C1 segment of cervical spinal cord (tissue), 14 donors: ENCODE measurements around the gene STARD10.

ENCODE experiments used
- DNase-seq, 14 donors: peaks; one replicate each; lab custom pipeline; 2025; lab: John Stamatoyannopoulos, UW

Gene STARD10

DNA sequence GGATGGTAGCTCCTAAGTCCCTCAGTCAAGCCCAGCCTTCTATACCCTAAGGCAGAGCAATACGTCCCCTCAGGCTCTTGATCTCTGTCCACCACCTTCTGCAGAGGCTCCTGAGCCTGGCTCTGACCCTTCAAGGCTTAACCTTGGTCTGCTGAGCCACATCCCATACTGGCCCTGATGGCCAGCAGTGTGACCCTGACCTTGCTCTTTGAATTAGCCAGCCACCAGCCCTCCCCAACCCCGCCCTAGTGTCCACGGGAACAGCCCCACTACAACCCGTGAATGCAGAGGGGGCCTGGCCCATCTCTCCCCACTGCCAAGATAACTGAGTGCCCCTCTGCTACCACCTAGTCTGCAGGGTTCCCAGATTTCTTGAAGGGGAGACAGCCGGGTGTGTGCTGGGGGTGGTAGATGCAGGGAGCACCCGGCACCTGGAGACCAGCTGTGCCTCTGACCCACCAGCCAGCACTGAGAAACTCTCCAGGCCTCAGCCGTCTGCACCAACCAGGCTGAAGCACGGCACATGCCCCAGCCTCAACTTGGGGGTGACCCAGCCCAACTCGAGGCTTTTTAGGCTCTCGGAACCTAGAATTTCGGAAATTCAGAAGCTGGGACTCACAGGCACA is 47.8 kb downstream of the STARD10 start:
- DNase-seq: no peak

DNA sequence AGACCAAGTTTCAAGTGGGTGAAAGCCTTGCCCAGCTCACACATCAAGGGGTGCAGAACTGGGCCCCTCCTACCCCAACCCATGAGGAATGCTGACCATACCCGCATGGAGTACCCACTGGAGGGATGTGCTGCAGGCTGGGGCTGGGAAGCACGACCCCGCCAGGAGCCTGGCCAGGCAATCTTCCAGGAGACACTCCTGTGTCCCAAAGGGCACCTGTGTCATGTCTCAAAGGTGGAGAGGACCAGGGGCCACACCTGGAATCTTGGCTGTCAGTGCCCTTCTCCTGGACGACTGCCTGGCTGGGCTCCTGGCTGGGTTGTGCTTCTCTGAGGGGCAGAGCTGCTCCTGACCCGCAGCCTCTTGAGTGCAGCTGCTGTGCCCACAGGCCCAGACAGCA is 48.3 kb downstream of the STARD10 start:
- DNase-seq: no peak

DNA sequence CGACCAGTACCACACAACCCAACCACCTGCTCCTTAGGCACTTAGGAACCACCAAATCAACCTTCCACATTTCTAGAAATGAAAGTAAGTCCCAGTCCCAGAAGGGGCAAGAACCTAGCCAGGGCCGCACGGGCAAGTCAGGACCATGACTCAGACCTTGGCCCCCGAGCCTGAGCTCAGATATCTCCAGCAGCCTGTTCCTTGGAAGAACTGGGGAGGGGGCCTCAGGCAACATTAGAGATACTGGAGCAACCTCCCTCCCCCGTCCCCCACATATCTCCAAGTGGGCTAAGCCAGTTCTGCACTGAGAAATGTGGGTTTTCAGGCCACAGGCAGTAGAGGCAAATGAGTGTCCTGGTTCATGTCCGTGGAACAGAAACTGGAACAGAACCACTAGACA is 49.4 kb downstream of the STARD10 start:
- no peak for DNase-seq

DNA sequence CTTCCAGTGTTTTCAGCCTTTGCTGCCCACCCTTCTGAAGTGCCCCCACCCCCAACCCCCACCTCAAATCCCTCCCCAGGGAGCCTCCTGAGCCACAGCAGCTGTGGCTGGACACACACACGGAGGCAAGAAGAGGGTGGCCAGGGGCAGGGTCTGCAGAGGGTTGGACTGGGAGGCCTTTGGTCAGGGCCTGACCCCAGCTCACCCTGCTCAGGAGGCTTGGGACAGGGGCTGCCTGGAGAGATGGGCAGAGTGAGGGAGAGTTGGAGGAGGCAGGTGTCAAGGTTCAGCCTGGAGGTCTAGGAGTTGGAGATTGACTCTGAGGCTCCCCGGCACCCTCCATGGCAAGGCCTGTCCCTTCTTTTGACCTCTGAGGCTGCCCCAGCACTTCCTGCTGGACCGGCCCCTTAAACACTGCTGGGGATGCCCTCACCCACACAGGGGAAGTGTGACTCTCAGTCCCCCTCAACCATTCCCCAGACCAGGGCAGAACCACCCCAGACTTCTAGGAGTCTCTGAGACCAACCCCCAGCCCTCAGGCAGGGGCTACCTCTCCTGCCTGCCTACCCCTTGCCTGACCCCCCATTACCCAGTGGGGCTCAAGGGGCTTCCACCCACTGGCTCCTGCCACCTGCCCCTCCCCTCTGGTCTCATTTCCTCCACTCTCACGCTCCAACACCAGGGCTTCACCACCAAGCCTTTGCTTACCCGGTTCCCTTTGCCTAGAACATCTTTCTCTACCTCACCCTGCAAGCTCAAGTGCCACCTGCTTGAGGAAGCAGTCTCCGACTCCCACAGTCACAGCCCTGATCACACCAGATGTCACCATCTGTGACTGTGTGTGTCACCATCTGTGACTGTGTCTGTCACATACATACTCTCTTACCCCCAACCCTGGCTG is 50.3 kb downstream of the STARD10 start:
- peak in 2 of 14 donors; percentile 26 to 87 for DNase-seq

DNA sequence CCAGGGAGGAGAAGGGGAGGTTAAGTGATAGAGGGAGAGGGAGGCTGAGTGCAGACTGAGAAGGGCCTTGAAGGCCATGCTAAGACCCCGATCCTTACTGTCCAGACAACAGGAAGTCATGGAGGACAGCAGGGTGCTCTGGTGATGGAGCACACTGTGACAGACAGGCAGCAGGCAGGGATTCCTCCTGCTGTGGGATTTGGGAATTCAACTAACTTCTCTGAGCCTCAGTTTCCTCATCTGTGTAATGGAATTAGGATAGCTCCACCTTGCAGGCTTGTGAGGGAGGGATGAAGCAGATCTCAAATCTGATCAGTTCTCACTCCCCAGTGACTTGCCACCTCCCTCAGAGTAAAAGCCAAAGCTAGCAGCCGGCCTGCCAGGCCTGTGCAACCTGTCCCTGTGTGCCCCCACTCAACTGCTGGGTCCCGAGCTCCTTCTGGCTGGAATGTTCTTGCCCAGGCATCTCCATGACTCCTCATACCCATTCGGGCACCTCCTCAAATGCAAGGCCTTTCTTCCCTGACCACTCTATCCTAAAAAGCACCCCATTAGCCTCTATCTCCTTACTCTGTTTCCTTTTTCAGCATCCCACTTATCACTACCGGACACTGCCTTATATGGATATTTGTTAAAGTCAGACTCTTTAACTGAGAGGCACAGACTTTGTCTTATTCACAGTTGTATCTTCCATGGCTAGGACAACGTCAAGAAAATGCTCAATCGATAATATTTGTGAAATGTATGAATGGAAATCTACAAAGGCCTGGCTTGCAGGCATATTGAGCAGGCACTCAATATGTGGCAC is 51.1 kb downstream of the STARD10 start:
- no peak for DNase-seq

DNA sequence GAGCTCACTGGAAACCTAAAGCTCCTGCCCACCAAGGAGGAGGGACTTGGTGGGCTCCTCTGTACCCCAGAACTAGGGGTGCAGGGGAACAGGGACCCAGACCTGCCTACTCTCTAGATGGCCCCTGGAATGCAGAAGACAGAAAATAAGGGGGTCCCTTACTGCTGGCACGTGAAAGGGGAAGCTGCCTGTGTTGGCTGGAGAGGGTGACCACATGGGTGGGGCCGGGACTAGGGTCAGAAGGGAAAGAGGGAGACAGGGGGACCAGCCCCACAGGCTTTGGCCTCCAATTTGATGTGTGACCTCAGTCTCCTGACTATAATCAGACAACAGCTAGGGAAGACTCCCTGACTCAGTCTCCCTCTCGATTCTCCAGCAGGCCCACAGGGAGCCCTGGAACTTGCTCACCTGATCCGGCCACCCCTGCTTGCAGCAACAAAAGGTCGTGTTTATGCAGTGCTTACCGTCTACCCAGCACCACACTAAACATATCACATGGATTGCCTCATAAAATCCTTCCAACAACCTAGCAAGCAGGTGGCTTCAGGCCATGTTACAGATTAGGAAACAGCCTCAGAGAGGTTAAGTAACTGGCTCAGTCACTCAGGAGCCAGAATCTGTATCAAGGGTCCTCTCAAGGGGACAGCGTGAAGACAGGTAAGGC is 51.9 kb downstream of the STARD10 start:
- no peak for DNase-seq

DNA sequence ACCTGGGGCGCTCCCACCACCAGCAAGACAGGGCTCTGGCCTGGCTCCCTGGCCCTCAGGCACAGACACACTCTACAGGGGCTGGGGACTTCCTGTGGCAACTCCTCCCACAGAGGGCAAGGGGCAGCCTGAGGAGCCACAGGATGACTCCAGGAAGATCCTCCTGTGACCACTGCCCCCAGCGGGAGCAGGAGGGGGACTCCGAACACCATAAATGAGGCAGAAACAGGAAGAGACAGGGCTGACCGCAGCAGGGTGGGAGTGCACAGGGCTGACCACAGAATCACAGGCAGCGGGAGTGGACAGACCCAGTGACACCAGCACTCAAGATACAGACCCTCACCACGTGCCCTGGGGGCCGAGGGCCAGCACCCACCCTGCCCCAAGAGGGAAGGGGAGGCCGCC is 52.4 kb downstream of the STARD10 start:
- peak in 6 of 14 donors; percentile 32 to 59 (median 46) for DNase-seq

DNA sequence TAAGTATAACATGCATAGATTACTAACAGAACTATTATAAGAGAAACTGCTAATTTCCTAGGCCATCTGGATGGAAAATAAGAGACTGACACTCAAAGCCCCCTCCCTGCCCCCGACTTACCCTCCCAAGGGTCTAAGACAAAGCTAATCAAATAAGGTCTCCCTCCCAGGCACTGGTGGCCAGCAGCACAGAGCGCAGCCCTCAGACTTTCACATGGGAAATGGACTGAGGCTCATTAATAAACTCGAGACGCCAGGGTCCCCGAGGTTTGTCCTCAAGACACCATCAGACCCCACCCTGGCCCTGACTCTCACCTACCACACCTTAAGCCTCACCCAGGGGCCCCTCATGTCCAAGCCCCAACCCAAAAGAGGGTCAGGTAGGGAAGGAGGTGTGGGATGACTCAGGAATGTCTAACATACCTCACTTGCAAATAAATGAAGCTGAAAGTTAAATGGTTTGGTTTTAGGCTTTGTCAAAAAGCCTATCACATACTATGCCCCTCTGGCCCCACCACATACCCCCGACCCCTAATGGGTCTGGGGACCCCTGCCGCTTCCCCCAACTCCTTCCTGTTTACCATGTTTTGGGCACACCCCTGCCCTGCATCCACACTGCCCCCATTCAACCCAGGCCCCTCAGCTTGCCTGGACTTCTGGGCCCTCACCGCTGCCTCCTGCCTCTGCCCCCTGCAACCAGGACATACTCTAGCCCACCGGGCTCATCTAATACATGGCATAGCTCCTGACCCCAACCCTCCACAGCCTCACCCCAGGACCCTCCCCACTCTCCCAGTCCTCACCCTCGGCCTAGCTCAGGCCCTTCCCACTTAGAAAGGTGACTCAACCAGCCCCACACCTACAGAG is 53.1 kb downstream of the STARD10 start:
- DNase-seq: no peak

DNA sequence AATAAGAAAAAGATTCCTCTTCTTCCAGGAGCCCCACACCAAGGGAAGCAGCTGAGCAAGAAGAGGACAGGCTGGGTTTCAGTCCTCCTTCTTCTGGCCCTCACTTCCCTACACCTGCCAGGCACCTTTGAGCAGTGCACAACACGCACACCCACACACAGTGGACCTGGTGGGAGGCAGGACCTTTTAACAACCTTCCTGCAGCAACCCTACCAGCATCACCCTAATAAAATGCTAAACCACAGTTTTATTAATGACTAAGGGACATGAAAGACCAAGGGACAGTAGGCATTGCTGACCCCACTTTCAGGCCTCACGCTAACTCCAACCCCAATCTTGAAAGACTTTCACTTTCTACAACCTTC is 53.8 kb downstream of the STARD10 start:
- no peak for DNase-seq

DNA sequence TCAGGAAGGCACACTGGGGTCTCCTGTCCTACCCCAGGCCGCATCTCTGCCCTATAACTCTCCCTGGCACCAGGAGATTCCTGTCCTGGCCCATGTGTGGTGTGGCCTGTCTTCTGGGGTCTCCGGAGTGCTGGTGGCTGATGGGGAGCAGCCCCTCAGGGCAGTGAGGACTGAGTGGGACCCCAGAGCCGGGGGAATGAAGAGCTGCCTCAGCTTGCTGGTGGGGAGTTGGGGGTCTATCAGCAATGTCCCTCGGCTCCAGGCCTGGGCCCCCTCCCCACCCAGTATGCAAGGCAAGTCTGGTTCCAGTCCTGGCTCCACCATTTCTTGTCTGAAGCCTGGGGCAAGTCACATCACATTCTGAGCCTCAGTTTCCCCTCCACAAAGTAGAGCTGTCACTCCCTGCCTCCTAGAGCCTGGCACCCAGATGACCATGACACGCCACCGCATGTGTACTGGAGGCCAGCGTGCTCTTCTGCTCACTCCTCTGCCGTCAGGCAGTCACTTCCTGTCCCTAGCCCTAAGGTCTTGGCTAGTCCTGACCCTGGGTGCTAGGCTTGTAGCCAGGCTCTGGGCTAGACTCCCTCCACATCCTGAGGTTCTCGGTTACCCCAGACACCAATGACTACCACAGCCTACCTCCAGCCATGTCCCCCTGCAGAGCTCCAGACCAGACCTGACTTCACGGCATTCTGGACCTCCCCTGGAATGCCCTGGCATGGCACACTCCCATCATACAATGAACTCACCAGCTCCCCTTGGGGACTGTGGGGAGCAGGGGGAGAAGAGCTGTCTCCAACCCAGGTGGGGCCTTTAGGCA is 54.4 kb downstream of the STARD10 start:
- no peak for DNase-seq

DNA sequence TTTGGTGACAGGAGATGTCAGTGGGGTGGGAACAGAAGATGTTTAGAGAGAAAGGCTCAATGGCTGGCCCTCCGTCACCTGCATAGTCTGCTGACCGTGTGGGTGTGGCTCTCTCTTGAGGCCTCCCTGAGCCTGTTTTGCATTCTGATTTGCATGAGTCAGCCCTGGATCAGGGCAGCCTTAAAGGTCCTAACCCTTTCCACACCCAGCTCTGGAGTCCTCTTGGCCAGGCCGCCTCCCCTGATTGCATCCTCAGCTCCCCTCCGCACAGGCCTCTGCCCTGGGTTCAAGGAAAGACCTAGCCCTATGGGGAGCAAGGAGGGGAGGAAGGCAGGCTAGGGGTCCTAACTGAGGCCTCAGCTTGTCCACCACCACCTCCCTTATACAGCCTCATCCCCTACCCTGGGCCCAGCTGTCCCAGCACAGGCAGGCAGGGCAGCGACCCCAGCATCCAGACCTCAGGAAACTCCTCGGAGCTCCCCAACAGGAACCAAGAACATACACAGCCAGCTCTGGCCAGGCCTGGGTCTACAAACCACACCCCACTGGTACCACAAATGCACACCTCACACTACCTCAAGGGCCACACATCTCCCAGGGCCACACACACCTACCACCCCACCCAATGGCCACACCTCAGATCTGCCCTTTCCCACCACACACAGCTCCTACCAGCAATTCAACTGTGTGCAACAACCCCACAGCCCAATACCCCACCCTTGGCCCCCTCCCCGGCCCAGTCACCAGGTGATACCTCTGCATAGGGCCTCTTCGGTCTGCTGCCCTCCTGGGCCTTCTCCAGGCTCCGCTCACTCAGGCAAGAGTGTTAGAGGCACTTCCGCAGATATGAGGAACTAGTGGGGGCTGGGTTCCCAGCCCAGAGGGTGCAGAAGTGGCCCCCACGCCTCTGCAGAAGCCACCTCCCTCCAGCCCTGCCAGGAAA is 55.4 kb downstream of the STARD10 start:
- peak in 5 of 14 donors; percentile 7 to 33 (median 25) for DNase-seq

DNA sequence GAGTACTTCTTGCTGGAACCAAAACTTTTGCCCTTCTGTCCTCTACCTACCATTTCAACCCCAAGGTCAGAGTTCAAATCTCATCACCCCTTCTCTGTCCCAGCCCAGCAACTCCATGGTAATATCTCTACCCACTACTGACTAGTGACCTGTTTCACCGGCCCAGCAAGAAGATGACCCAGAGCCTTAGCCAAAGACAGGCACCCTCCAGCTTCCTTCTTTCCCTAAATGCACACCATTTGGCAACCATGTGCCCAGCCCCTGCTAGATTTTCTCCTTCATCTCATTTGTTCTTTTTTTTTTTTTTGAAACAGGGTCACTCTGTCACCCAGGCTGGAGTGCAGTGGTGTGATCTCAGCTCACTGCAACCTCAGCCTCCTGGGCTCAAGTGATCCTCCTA is 56.5 kb downstream of the STARD10 start:
- no peak for DNase-seq

DNA sequence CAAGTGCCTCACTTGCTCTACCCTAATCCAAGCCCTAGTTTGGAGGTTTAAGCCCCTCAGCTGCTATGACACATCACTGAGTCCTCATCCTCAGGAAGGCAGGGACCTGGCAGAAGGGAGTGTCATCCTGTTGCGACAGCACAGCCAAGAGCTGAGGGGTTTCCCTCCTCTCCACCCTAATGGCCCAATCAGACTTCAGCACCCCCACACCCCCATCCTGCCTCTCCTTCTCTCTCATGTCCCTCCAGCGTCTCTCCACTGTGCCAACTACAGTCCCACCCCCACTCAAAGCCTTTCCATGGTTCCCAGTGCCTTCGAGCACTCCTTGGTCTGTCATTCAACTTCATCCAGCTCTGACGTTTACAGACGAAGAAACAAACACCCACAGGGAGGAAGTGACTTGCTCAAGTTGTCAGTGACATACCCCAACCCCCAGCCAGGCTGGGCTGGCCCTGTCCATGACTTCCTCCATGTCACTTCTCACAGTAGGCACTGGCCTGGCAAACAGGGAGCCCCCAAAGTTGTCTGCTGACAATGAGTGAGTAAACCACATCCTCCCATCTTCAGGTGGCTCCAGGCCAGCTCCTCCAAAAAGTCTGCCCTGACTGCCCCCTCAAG is 57.3 kb downstream of the STARD10 start:
- peak in 6 of 14 donors; percentile 22 to 62 (median 44) for DNase-seq

DNA sequence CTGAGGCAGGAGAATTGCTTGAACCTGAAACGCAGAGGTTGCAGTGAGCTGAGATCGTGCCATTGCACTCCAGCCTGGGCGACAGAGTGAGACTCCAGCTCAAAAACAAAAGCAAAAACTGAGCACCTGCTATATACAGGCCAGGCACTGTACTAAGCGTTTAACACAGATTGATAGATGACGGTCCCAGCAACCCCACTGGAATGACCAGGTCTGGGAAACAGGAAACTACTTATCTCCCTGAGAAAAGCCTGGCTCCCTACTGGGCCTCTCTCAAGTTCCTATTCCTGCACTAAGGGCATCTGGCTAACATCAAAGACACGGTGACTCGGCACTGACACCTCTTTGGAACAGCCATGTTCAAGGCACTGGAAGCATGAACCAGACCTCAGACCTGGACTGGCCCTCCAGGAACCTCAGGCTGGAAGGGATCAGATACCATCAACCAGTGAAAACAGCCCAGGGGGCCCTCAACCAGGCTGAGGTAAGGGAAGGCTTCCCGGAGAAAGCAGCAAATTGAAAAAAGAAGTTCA is 58.3 kb downstream of the STARD10 start:
- DNase-seq: no peak

DNA sequence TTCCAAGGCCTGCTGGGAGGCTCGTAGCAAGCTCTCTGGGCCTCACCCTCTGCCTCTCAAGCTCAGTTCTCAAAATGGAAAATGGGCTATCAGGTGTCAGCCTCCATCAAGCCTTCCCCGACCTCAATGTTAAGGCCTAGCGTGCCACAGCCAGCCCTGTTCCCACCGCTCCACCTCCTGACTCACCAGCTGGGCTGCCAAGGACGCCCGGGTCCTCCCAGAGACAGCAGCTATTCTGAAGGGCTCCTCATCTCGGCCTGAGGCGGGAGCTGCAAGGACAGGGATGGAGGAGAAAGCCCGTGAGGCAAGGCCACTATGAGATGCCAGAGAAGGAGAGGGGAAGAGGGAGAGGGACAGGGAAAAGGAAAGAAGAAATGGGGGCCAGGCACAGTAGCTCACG is 61.5 kb downstream of the STARD10 start:
- DNase-seq: peak in 5 of 14 donors; percentile 10 to 74 (median 18)

DNA sequence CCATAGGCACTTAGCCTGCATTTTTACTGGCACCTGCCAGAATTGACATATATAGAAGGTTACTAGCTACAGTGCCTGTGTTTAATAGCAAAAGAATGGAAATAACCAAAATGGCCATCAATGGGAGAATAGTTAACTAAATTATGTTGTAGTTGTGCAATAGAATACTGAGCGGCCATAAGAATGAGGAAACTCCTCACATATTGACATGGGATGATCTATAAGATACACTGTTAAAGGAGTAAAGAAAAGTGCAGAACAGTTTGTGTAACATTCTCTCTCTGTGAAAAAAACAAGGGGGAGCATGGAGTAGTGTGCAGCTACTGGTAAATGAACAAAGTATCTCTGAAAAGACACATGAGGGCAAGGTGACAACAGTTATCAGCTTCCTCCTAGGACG is 63.1 kb downstream of the STARD10 start:
- no peak for DNase-seq

DNA sequence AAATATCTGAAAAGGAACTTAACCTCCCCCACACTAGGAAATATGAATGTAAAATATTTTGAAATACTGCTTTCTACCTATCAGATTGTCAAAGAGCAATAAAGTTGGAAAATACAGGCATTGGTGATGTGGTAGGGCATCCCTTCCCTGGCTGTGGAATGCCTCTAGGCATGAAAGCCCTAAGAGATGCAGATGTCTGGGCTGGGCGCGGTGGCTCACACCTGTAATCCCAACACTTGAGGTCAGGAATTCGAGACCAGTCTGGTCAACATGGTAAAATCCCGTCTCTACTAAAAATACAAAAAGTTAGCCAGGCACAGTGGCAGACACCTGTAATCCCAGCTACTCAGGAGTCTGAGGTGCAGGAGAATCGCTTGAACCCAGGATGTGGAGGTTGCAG is 63.6 kb downstream of the STARD10 start:
- no peak for DNase-seq

DNA sequence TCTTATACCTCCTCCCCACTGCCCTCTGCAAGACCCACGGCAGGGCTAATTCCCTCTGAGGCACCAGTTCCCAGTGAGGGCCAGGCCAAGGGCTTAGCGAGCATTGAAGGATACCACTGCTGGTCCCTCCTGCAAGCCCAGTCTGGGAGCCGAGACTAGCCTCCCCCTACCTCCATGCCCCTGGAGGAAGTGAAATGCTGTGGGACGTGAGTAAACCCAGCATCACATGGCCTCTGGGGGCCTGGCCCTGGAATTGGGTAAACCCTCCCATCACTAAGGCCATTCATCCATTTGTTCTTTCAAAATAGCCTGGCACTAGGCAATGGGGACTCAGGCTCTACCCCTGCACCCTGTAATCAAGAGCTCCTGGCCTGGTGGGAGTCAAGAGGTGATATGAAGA is 66.3 kb downstream of the STARD10 start:
- no peak for DNase-seq
